Measurements from ENCODE around the gene LITAFD. TPM values are rescaled to one million over a fixed set of nuclear protein-coding genes. Genes with fewer than 3 reads are reported as not detected.
"Not testable (repeated sequence)": the region's sequence is repeated elsewhere in the genome, so short reads cannot be mapped to it uniquely, and the experiment has no call there.

LITAFD gene
- polyA plus RNA-seq (2012; ENCODE audit: insufficient read depth, insufficient read length, low read depth), result not detected

DNA sequence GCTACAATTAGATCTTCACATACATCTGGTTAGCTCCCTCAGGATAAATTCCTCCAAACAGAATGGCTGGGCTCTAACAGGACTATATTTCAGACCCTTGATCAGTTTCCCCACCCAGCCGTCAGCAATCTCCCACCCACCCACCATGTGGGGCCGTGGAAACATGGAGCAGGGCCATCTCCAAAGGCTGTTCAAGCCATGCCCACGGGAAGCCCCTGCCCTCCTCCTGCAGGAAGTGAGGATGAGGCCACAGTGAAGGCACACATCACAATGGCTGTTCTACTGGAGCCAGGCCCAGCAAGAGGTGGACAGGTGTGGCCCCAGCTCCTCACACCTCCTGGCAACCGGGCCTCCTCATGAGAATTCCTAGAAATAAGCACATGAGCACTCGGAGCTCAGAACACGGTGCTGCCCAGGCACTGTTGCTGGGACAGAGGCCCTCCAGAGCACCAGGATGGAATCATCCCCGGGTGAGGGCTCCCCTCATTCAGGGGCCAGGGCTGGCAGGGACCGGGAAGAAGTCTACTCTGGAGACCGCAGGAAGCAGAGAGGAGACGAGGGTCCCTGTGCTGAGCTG is at the start of gene LITAFD:
TSS of gene LITAFD (plus strand) at position 311 of the 577 bp plus-strand sequence. CDS start 2,005 bp downstream, outside the sequence.
- DNase-seq, result no peak
- no peaks in the 10 kb centered on the region for H3K9me3 ChIP-seq
- H3K4me1 ChIP-seq, result peaks cover 10% of the 10 kb centered on the region
- TF ChIP-seq, protein P1, sequence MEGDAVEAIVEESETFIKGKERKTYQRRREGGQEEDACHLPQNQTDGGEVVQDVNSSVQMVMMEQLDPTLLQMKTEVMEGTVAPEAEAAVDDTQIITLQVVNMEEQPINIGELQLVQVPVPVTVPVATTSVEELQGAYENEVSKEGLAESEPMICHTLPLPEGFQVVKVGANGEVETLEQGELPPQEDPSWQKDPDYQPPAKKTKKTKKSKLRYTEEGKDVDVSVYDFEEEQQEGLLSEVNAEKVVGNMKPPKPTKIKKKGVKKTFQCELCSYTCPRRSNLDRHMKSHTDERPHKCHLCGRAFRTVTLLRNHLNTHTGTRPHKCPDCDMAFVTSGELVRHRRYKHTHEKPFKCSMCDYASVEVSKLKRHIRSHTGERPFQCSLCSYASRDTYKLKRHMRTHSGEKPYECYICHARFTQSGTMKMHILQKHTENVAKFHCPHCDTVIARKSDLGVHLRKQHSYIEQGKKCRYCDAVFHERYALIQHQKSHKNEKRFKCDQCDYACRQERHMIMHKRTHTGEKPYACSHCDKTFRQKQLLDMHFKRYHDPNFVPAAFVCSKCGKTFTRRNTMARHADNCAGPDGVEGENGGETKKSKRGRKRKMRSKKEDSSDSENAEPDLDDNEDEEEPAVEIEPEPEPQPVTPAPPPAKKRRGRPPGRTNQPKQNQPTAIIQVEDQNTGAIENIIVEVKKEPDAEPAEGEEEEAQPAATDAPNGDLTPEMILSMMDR (IDR thresholded peaks at IDR 0.05; ENCODE audit: low read depth, low read length), result no peak
- peaks cover 2% of the 10 kb centered on the region for H3K36me3 ChIP-seq
- H3K27me3 ChIP-seq, result no peaks in the 10 kb centered on the region
- no peak within 1 kb of the TSS for H3K4me3 ChIP-seq (ENCODE audit: low read depth, low read length)

- Histone ChIP-seq H3K36me3 (peaks cover 49% of the 10 kb centered on the region), H3K4me1 (no peaks in the 10 kb centered on the region), H3K9me3 (no peaks in the 10 kb centered on the region), H3K4me3 (ENCODE audit: low read depth, low read length) (no peak overlapping the region), H3K27me3 (no peaks in the 10 kb centered on the region)
- TF ChIP-seq, protein P1 (IDR thresholded peaks at IDR 0.05; ENCODE audit: low read depth, low read length), result no peak
- DNase-seq, result no peak
These were observed 49.4 kb upstream of the LITAFD start for GRCh38 chr16:8832717-8833105.

DNA sequence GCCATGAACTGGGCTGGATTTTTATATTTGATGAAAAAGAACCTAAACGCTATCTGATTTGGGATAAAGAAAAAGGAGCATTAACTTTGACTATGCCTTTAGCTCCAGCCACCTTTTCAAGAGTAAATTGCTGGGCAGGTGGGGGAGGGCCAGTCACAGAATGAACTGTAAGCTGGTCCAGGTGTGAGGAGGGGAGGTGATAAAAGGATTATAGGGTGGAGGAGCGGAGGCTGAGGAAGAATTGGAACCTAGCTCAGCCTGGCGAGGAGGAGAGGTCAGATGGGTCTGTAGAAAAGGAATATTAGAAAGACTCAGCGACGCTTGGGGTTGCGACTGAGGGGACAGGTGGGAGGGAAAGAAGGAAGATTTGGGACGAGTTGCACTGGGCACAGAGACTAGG is 45.4 kb upstream of the LITAFD start:
- H3K9me3 ChIP-seq; H3K4me3 ChIP-seq (ENCODE audit: low read depth, low read length); DNase-seq; H3K4me1 ChIP-seq; H3K27me3 ChIP-seq: not testable (repeated sequence)
- peaks cover 12% of the 10 kb centered on the region for H3K36me3 ChIP-seq

GRCh38 chr16:8837594-8837993 is 44.6 kb upstream of the LITAFD start:
- not testable (repeated sequence) for H3K27me3 ChIP-seq; H3K4me3 ChIP-seq (ENCODE audit: low read depth, low read length)

GRCh38 chr16:8842016-8842415 is 40.1 kb upstream of the LITAFD start:
- H3K27me3 ChIP-seq; H3K4me1 ChIP-seq; DNase-seq; H3K4me3 ChIP-seq (ENCODE audit: low read depth, low read length); H3K9me3 ChIP-seq: not testable (repeated sequence)
- H3K36me3 ChIP-seq, result peaks cover 12% of the 10 kb centered on the region

More at GRCh38 chr16:8837594-8837993, 44.6 kb upstream of the LITAFD start:
- H3K4me1 ChIP-seq, H3K9me3 ChIP-seq, DNase-seq, H3K36me3 ChIP-seq: not testable (repeated sequence)

DNA sequence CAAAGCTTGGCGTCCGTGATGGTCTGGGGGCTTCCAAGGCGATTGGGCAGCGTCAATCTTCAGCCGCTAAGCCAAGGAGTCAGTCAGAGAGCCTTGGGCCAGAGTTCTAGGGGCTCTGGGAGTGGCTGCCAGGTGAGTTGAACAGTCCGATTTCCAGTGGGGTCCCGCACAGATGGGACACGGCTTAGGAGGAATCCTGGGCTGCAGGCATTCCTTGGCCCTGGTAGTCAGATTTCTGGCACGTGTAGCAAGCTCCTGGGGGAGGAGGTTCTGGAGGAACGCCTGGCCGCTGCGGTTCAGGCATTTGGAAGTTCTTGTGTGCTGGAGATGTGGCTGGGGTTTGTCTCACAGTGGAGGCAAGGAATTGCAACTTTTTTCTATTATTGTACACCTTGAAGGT is 38.9 kb upstream of the LITAFD start:
- DNase-seq; H3K4me3 ChIP-seq (ENCODE audit: low read depth, low read length); H3K9me3 ChIP-seq; H3K27me3 ChIP-seq: not testable (repeated sequence)
- H3K36me3 ChIP-seq, result peaks cover 25% of the 10 kb centered on the region
- peaks cover 10% of the 10 kb centered on the region for H3K4me1 ChIP-seq

DNA sequence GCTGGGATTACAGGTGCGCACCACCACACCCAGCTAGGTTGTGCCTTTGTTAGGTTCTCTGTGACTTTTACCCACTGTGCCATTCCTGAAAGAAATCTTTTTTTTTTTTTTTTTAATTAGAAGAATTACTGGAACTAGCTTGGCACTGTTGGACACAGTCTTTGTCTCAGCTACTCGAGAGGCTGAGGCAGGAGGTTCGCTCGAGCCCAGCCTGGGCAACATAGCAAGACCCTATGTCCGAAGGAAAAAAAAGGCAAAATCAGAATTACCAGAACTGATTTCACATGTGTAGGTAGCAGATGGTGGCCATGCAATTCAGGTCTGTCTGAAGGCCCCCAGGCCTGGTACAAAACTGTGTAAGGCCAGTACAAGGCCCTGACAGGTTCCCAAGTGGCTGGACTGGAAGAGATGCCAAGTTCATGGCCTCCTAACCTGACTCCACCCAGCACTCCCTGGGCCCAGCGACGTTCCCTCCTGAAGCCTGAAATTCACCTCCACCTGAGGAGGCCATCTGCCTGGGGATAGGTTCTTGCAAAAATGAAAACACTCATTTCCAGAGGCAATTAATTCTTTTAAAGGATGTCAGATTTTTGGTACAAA is 36.4 kb upstream of the LITAFD start:
- Histone ChIP-seq H3K9me3 (no peaks in the 10 kb centered on the region), H3K4me3 (ENCODE audit: low read depth, low read length) (no peak overlapping the region), H3K27me3 (no peaks in the 10 kb centered on the region), H3K36me3 (peaks cover 50% of the 10 kb centered on the region), H3K4me1 (peaks cover 15% of the 10 kb centered on the region)
- no peak for DNase-seq
- TF ChIP-seq, protein P1 (IDR thresholded peaks at IDR 0.05; ENCODE audit: low read depth, low read length), result no peak

DNA sequence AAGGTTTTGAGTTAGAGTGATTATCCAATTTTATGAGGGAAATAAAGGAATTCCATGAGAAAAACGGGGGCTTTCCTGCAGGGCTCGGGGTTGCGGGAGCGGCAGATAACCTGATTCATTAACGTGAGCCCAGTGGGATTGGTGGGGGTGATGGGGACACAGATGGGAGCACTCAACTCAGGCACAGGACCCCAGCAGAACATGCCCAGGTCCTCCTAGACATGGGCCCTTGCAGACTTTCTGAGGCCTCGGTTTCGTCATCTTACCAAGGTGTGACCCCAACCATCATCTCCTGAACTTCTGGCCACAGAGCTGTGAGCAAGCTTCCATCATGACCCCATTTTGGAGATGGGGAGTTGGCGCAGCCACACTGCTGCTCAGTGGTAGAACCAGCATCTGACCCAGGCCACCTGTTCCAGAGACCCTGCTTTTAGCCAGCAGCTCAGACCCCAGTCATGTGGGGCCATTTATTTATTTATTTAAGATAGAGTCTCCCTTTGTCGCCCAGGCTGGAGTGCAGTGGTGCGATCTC is 35.7 kb upstream of the LITAFD start:
- no peak for DNase-seq
- no peaks in the 10 kb centered on the region for H3K9me3 ChIP-seq
- TF ChIP-seq, protein P1 (IDR thresholded peaks at IDR 0.05; ENCODE audit: low read depth, low read length), result no peak
- H3K4me3 ChIP-seq (ENCODE audit: low read depth, low read length), result no peak overlapping the region
- H3K4me1 ChIP-seq, result peaks cover 15% of the 10 kb centered on the region
- H3K36me3 ChIP-seq, result peaks cover 57% of the 10 kb centered on the region
- no peaks in the 10 kb centered on the region for H3K27me3 ChIP-seq

Measured in BE2C (cell line).